H9 (cell line): ENCODE data around the gene CCL16. TPM values are rescaled to one million over a fixed set of nuclear protein-coding genes. Genes with fewer than 3 reads are reported as not detected.

Source experiments
- DNase-seq: peaks from one replicate; pipeline ENCODE4 v3.0.0-alpha.2; 2017
- H2AFZ ChIP-seq: one replicate; pipeline ENCODE4 v1.6.1; 2013; ENCODE audit warnings: mild to moderate bottlenecking, low read length, control low read depth, moderate library complexity
- H2AK5ac ChIP-seq: 2 replicates; pipeline ENCODE4 v1.6.1; 2013; ENCODE audit warnings: low read length, control low read depth, mixed read lengths; ENCODE audit not compliant: insufficient read length
- H2BK120ac ChIP-seq: one replicate; pipeline ENCODE4 v1.6.1; 2013; ENCODE audit warnings: low read depth, mild to moderate bottlenecking, low read length, control low read depth, inconsistent platforms; ENCODE audit not compliant: poor library complexity, severe bottlenecking
- H2BK12ac ChIP-seq: 2 replicates; pipeline ENCODE4 v1.6.1; 2013; ENCODE audit warnings: low read length, control low read depth, mixed read lengths, low read depth; ENCODE audit not compliant: insufficient read length
- H2BK15ac ChIP-seq: 2 replicates; pipeline ENCODE4 v1.6.1; 2013; ENCODE audit warnings: low read depth, low read length, control low read depth
- H2BK20ac ChIP-seq: one replicate; pipeline ENCODE4 v1.6.1; 2013; ENCODE audit warnings: low read depth, mild to moderate bottlenecking, low read length, control low read depth, inconsistent platforms; ENCODE audit not compliant: poor library complexity, severe bottlenecking
- H2BK5ac ChIP-seq: 2 replicates; pipeline ENCODE4 v1.6.1; 2013; ENCODE audit warnings: low read length, control low read depth, mixed read lengths; ENCODE audit not compliant: insufficient read length
- H3K14ac ChIP-seq: 2 replicates; pipeline ENCODE4 v1.6.1; 2013; ENCODE audit warnings: low read length, control low read depth; ENCODE audit not compliant: insufficient read depth
- H3K18ac ChIP-seq: 2 replicates; pipeline ENCODE4 v1.6.1; 2013; ENCODE audit warnings: low read depth, mild to moderate bottlenecking, mixed read lengths, low read length, control low read depth; ENCODE audit not compliant: insufficient read length
- H3K23ac ChIP-seq: 2 replicates; pipeline ENCODE4 v1.6.1; 2013; ENCODE audit warnings: low read length, control low read depth, mixed read lengths, low read depth; ENCODE audit not compliant: insufficient read length
- H3K23me2 ChIP-seq: 2 replicates; pipeline ENCODE4 v1.6.1; 2013; ENCODE audit warnings: low read depth, mild to moderate bottlenecking, mixed read lengths, low read length, control low read depth; ENCODE audit not compliant: insufficient read length, poor library complexity, severe bottlenecking
- H3K27ac ChIP-seq: 2 replicates; pipeline ENCODE4 v1.5.1; 2013; ENCODE audit warnings: low read length, control low read depth, mixed read lengths, low read depth; ENCODE audit not compliant: insufficient read length
- H3K27me3 ChIP-seq: 2 replicates; pipeline ENCODE4 v1.6.1; 2013; ENCODE audit warnings: low read length, control low read depth, inconsistent platforms; ENCODE audit not compliant: insufficient read depth
- H3K4ac ChIP-seq: 2 replicates; pipeline ENCODE4 v1.6.1; 2013; ENCODE audit warnings: low read depth, mild to moderate bottlenecking, control low read depth, inconsistent platforms, low read length, moderate library complexity
- H3K4me1 ChIP-seq: 2 replicates; pipeline ENCODE4 v1.6.1; 2013; ENCODE audit warnings: low read length, control low read depth, inconsistent platforms; ENCODE audit not compliant: insufficient read depth
- H3K4me2 ChIP-seq: 2 replicates; pipeline ENCODE4 v1.6.1; 2013; ENCODE audit warnings: low read length, control low read depth, mixed read lengths; ENCODE audit not compliant: insufficient read length, insufficient read depth
- H3K56ac ChIP-seq: 2 replicates; pipeline ENCODE4 v1.6.1; 2013; ENCODE audit warnings: low read depth, mild to moderate bottlenecking, mixed read lengths, low read length, control low read depth; ENCODE audit not compliant: insufficient read length
- H3K79me1 ChIP-seq: 2 replicates; pipeline ENCODE4 v1.6.1; 2013; ENCODE audit warnings: low read depth, mild to moderate bottlenecking, moderate library complexity, low read length, control low read depth, inconsistent platforms; ENCODE audit not compliant: insufficient read depth, poor library complexity, severe bottlenecking
- H3K79me2 ChIP-seq: 2 replicates; pipeline ENCODE4 v1.6.1; 2013; ENCODE audit warnings: low read length, control low read depth, inconsistent platforms; ENCODE audit not compliant: insufficient read depth
- H3K9ac ChIP-seq: 2 replicates; pipeline ENCODE4 v1.6.1; 2013; ENCODE audit warnings: low read length, control low read depth, mixed read lengths; ENCODE audit not compliant: insufficient read length; ENCODE audit errors: extremely low read depth
- H3K9me3 ChIP-seq: one replicate; pipeline ENCODE4 v1.6.1; 2013; ENCODE audit warnings: low read depth, low read length, inconsistent platforms; ENCODE audit not compliant: control insufficient read depth
- H3T11ph ChIP-seq: one replicate; pipeline ENCODE4 v1.6.1; 2013; ENCODE audit warnings: mild to moderate bottlenecking, low read length, control low read depth, inconsistent platforms
- H4K20me1 ChIP-seq: one replicate; pipeline ENCODE4 v1.6.1; 2013; ENCODE audit not compliant: control insufficient read depth, insufficient read length, insufficient read depth
- H4K5ac ChIP-seq: 2 replicates; pipeline ENCODE4 v1.6.1; 2013; ENCODE audit warnings: low read depth, mild to moderate bottlenecking, mixed read lengths, low read length, control low read depth; ENCODE audit not compliant: insufficient read length
- H4K8ac ChIP-seq: replicated peaks from 2 replicates; pipeline ENCODE4 v1.6.1; 2013; ENCODE audit warnings: low read length, control low read depth, mixed read lengths, low read depth; ENCODE audit not compliant: insufficient read length
- H4K91ac ChIP-seq: 2 replicates; pipeline ENCODE4 v1.6.1; 2013; ENCODE audit warnings: low read depth, mild to moderate bottlenecking, moderate library complexity, mixed read lengths, low read length, control low read depth; ENCODE audit not compliant: insufficient read length
- H3K27ac Mint-ChIP-seq, 3 experiments: 2 replicates in 2 of 3; 3 replicates in 1 of 3; pipeline ENCODE4 v1.8.0; 2020 to 2021; ENCODE audit warnings: mixed read lengths in 3 of 3, mild to moderate bottlenecking in 1 of 3, moderate library complexity in 1 of 3
- H3K27me3 Mint-ChIP-seq: 2 replicates; pipeline ENCODE4 v1.8.0; 2021; ENCODE audit warnings: low read depth, mild to moderate bottlenecking, moderate library complexity, mixed read lengths
- H3K36me3 Mint-ChIP-seq, 3 experiments: 2 replicates in 2 of 3; 3 replicates in 1 of 3; pipeline ENCODE4 v1.8.0; 2020 to 2021; ENCODE audit warnings: low read depth in 3 of 3, mixed read lengths in 3 of 3; ENCODE audit not compliant: insufficient read depth in 1 of 3
- H3K4me1 Mint-ChIP-seq, 2 experiments: 2 replicates each; pipeline ENCODE4 v1.8.0; 2020; ENCODE audit warnings: mixed read lengths in 2 of 2
- H3K4me3 Mint-ChIP-seq, 2 experiments: 2 replicates in 1 of 2; 3 replicates in 1 of 2; pipeline ENCODE4 v1.8.0; 2020 to 2021; ENCODE audit warnings: mild to moderate bottlenecking in 2 of 2, mixed read lengths in 2 of 2, moderate library complexity in 1 of 2
- H3K9me3 Mint-ChIP-seq, 2 experiments: 2 replicates in 1 of 2; 3 replicates in 1 of 2; pipeline ENCODE4 v1.8.0; 2020; ENCODE audit warnings: mild to moderate bottlenecking in 2 of 2, mixed read lengths in 2 of 2, moderate library complexity in 1 of 2
- WGBS: extraction: QIAGEN DNeasy Blood & Tissue Kit; methylation state at CpG from one replicate; pipeline ENCODE4 v1.1.7; 2013; ENCODE audit warnings: missing lambda C conversion rate, low lambda C conversion rate, mixed read lengths; ENCODE audit not compliant: insufficient read length; ENCODE audit errors: extremely low coverage; 5-methylcytosine and 5-hydroxymethylcytosine counted together
- total RNA-seq: library from RNA; stranded (reverse); gene quantifications from 2 replicates; pipeline ENCODE4 v1.2.1, GENCODE V29; 2021
- TF ChIP-seq, protein P1 (sequence below): fragments of 200-600 bp; sonication (generic); conservative IDR thresholded peaks from 3 replicates; pipeline ENCODE4 v1.8.0; 2021; ENCODE audit warnings: antibody characterized with exemption, mild to moderate bottlenecking

The CCL16 gene
- total RNA-seq, 1 experiment from 2014 or later, result not detected

DNA sequence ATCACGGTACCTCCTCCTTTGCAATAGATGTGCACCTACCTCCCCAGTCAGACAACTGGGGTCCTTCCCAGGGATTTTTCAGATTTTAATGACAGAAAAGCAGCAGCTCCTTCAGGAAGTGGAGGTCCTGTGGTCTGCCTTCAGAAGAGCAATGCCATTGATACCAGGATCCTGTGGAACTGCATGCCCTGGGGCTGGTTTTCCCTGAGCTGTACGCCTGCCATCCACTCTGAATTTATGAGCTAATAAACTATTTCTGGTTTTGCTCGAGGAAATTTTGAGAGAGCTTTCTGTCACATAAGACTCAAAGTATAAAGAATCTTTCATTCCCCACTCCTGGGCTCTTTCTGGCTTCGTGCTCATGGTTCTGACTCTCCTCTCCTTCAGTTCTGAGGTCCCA is 46.5 kb upstream of the CCL16 start:
- no peak overlapping the region for H2BK12ac ChIP-seq
- Mint-ChIP-seq H3K4me1 (peaks cover 5 to 8% of the 10 kb centered on the region in 2 experiments), H3K27me3 (peaks cover 9% of the 10 kb centered on the region), H3K9me3 (peaks cover 2 to 6% of the 10 kb centered on the region in 2 experiments), H3K27ac (no peak overlapping the region), H3K36me3 (peaks cover 0 to 5% (median 0%) of the 10 kb centered on the region in 3 experiments; a peak in 1 of 7 replicates), H3K4me3 (no peak overlapping the region)
- H3K14ac ChIP-seq, result no peak overlapping the region
- H3K79me1 ChIP-seq, result no peaks in the 10 kb centered on the region
- H3K18ac ChIP-seq, result no peak overlapping the region
- H3K4ac ChIP-seq, result no peak overlapping the region
- H3K27me3 ChIP-seq, result no peaks in the 10 kb centered on the region
- H3K23ac ChIP-seq, result no peak overlapping the region
- H2AFZ ChIP-seq, result no peak overlapping the region
- H3K56ac ChIP-seq, result no peak overlapping the region
- no peak for DNase-seq
- H3T11ph ChIP-seq, result no peak overlapping the region
- H3K27ac ChIP-seq, result no peak overlapping the region
- H3K9me3 ChIP-seq, result no peaks in the 10 kb centered on the region
- no peaks in the 10 kb centered on the region for H4K20me1 ChIP-seq
- H2BK20ac ChIP-seq, result no peak overlapping the region
- no peak overlapping the region for H2AK5ac ChIP-seq
- no peak overlapping the region for H4K5ac ChIP-seq
- H3K4me1 ChIP-seq, result no peaks in the 10 kb centered on the region
- H3K9ac ChIP-seq, result no peak overlapping the region
- H2BK5ac ChIP-seq, result no peak overlapping the region
- no peak overlapping the region for H3K4me2 ChIP-seq
- H2BK120ac ChIP-seq, result no peak overlapping the region
- no peak overlapping the region for H2BK15ac ChIP-seq
- no peak overlapping the region for H4K91ac ChIP-seq
- TF ChIP-seq, protein P1, sequence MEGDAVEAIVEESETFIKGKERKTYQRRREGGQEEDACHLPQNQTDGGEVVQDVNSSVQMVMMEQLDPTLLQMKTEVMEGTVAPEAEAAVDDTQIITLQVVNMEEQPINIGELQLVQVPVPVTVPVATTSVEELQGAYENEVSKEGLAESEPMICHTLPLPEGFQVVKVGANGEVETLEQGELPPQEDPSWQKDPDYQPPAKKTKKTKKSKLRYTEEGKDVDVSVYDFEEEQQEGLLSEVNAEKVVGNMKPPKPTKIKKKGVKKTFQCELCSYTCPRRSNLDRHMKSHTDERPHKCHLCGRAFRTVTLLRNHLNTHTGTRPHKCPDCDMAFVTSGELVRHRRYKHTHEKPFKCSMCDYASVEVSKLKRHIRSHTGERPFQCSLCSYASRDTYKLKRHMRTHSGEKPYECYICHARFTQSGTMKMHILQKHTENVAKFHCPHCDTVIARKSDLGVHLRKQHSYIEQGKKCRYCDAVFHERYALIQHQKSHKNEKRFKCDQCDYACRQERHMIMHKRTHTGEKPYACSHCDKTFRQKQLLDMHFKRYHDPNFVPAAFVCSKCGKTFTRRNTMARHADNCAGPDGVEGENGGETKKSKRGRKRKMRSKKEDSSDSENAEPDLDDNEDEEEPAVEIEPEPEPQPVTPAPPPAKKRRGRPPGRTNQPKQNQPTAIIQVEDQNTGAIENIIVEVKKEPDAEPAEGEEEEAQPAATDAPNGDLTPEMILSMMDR, result no peak
- no CpG with 5 or more reads among the region's 4 CpGs for WGBS
- no peaks in the 10 kb centered on the region for H3K79me2 ChIP-seq
- no peaks in the 10 kb centered on the region for H3K23me2 ChIP-seq
- no peak overlapping the region for H4K8ac ChIP-seq
